IPS-18a (cell line): ENCODE measurements around the gene LRP5.
"Not testable (repeated sequence)": the region's sequence is repeated elsewhere in the genome, so short reads cannot be mapped to it uniquely, and the experiment has no call there.

Source experiments
- H3K27ac ChIP-seq: one replicate; pipeline ENCODE4 v1.5.1; 2013; ENCODE audit warnings: low read length
- H3K27me3 ChIP-seq: one replicate; pipeline ENCODE4 v1.6.1; 2013; ENCODE audit warnings: mild to moderate bottlenecking, low read length; ENCODE audit not compliant: control insufficient read depth, insufficient read depth
- H3K36me3 ChIP-seq: one replicate; pipeline ENCODE4 v1.6.1; 2013; ENCODE audit warnings: low read depth, low read length; ENCODE audit not compliant: control insufficient read depth
- H3K4me1 ChIP-seq: one replicate; pipeline ENCODE4 v1.6.1; 2013; ENCODE audit warnings: low read depth, low read length; ENCODE audit not compliant: control insufficient read depth
- H3K4me3 ChIP-seq: one replicate; pipeline ENCODE4 v1.5.1; 2013; ENCODE audit warnings: low read length
- H3K9ac ChIP-seq: one replicate; pipeline ENCODE4 v1.6.1; 2013; ENCODE audit warnings: mild to moderate bottlenecking, low read length, moderate library complexity
- H3K9me3 ChIP-seq: one replicate; pipeline ENCODE4 v1.6.1; 2013; ENCODE audit warnings: low read depth, low read length; ENCODE audit not compliant: control insufficient read depth

LRP5 gene

DNA sequence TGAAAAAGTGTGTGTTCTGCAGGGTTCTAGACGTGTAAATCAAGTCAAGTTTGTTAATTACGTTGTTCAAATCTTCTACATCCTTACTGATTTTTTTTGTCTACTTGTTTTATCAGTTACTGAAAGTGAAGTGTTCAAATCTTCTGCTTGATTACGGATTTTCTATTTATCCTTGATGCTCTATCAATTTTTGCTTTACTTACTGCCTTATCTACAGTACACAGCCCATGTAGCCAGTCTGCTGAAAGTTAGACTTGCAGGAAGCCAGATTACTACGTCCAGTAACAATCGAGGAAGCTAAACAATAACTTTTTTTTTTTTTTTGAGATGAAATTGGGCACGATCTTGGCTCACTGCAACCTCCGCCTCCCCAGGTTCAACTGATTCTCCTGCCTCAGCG, 25.0 kb upstream of the LRP5 start:
- peaks cover 4% of the 10 kb centered on the region for H3K9me3 ChIP-seq
- no peaks in the 10 kb centered on the region for H3K36me3 ChIP-seq
- no peak overlapping the region for H3K9ac ChIP-seq
- no peaks in the 10 kb centered on the region for H3K4me1 ChIP-seq
- H3K4me3 ChIP-seq: no peak overlapping the region
- no peaks in the 10 kb centered on the region for H3K27me3 ChIP-seq
- H3K27ac ChIP-seq: no peak overlapping the region

DNA sequence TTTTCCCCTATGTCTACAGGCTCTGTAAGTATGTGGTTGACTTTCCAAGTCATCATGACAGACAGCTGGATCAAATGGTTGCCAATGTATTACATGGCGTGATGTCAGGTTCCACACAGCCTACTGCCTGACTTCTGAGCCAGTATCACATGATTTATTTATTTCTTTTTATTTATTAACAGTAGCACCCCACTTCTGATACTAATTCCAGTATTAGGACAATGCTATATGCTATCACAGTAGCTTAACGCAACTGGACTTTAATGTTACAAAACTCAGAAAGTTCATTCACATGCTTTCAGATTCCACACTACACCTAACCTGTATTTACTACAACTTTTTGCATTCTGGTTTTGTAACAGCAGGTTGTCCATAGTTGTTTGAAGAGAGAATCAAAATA, 22.9 kb upstream of the LRP5 start:
- Histone ChIP-seq H3K36me3 (no peaks in the 10 kb centered on the region), H3K27ac (no peak overlapping the region), H3K4me3 (no peak overlapping the region), H3K9ac (no peak overlapping the region), H3K9me3 (peaks cover 4% of the 10 kb centered on the region), H3K27me3 (no peaks in the 10 kb centered on the region), H3K4me1 (no peaks in the 10 kb centered on the region)

DNA sequence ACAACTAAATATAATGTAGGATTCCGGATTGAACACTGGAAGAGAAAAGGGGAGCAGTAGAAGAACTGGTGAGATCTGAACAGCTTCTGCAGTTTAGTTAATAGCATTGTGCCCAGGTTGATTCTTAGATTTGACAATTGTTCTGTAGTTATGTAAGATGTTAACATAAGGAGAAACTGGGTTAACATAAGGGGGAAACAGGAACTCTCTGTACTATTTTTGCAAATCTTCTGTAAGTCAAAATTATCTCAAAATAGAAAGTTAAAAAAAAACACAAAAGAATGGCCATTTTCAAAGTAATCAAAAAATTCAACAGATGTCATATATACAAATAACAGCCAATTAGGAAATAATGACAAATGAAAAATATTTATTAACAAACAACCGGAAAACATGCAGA, 18.7 kb upstream of the LRP5 start:
- H3K27ac ChIP-seq: no peak overlapping the region

DNA sequence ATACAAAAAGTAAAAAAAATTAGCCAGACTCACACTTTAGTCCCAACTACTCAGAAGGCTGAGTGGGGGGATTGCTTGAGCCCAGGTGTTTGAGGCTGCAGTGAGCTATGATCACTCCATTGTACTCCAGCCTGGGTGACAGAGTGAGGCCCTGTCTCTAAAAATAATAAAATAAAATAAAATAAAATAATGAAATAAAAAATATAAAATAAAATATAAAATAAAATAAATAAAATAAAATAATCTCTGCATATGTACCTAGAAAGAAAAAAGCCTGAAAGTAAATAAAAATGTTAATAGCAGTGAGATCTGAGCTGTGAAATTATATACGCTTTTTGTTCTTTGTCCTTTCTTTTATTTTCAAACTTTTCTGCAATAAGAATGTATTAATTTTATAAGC, 17.1 kb upstream of the LRP5 start:
- H3K4me3 ChIP-seq: no peak overlapping the region
- no peaks in the 10 kb centered on the region for H3K9me3 ChIP-seq
- no peaks in the 10 kb centered on the region for H3K36me3 ChIP-seq
- H3K4me1 ChIP-seq: peaks cover 3% of the 10 kb centered on the region
- no peak overlapping the region for H3K27ac ChIP-seq
- no peak overlapping the region for H3K9ac ChIP-seq
- H3K27me3 ChIP-seq: no peaks in the 10 kb centered on the region

More for the DNA sequence above, 18.7 kb upstream of the LRP5 start:
- Histone ChIP-seq H3K9me3 (peaks cover 4% of the 10 kb centered on the region), H3K9ac (no peak overlapping the region), H3K4me3 (no peak overlapping the region), H3K4me1 (peaks cover 3% of the 10 kb centered on the region), H3K27me3 (no peaks in the 10 kb centered on the region), H3K36me3 (no peaks in the 10 kb centered on the region)

DNA sequence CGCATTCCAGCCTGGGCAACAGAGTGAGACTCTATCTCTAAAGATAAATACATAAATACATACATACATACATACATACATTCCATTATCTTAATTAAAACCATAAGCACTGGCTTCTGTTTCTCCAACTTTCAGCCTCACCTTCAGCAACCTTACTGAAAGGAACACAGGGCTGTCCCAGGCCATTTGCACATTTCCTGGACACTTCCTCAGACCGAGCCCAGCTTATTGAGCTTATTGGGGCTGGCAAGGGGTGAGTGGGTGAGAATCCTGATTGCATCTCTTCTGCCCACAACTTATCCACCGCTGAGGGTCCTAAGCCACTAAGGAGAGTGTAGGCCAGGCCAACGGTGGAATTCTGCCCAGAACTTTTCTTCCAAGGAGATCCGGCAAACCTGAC, 16.5 kb upstream of the LRP5 start:
- peaks cover 3% of the 10 kb centered on the region for H3K4me1 ChIP-seq
- H3K4me3 ChIP-seq: no peak overlapping the region
- no peaks in the 10 kb centered on the region for H3K27me3 ChIP-seq
- H3K9ac ChIP-seq: no peak overlapping the region
- H3K27ac ChIP-seq: no peak overlapping the region
- no peaks in the 10 kb centered on the region for H3K36me3 ChIP-seq
- no peaks in the 10 kb centered on the region for H3K9me3 ChIP-seq

DNA sequence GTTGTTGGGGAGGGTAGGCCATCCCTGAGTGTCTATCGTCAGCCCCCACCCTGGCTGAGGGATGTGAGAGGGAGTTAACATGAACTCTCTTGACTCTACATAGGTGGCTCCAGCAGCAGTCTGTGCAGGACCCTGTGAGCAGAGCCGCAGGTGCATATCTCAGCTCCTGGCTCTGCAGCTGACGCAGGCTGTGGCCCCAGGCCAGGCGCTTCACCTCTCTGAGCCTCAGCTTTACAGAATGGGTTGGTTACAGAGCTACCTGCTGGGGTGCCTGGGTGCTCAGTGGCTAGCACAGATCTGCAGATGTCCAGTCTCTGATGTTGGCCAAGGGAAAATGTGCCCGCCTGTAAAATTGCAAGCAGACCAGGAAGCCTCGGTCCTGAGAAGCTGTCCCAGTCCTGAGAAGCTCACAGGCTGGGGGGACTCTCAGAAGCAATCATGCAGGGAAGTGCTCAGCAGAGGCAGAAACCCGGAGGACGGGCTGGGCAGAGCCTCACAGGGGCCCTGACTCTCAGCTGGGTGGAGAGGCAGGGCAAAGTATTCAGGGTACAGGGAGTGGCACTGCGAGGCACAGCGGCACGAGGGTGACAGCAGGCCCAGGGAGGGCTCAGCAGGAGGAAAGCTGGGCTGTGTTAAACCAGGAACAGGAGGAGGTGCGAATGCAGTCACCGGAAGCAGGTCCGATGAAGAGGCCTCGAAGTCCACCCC, 15.9 kb upstream of the LRP5 start:
- Histone ChIP-seq H3K4me3 (no peak overlapping the region), H3K4me1 (peaks cover 3% of the 10 kb centered on the region), H3K36me3 (no peaks in the 10 kb centered on the region), H3K9me3 (no peaks in the 10 kb centered on the region), H3K9ac (no peak overlapping the region), H3K27ac (no peak overlapping the region), H3K27me3 (no peaks in the 10 kb centered on the region)

DNA sequence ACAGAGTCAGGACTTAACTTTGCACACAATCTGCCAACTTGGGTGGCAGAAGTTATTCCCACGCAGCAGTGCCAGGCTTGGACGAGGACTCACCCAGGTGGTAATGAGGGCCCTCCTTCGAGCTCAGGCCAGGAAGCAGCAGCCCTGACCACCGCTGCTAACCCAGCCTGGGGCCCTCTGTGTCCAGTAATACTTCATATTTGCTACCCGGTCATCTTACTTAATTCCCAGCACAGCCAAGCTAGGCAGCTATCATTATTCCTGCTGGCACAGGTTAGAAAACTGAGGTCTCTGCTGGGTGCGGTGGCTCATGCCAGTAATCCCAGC, 15.4 kb upstream of the LRP5 start:
- H3K27me3 ChIP-seq: no peaks in the 10 kb centered on the region
- H3K9ac ChIP-seq: no peak overlapping the region
- no peaks in the 10 kb centered on the region for H3K9me3 ChIP-seq
- peaks cover 3% of the 10 kb centered on the region for H3K4me1 ChIP-seq
- no peak overlapping the region for H3K4me3 ChIP-seq
- no peaks in the 10 kb centered on the region for H3K36me3 ChIP-seq
- H3K27ac ChIP-seq: no peak overlapping the region

DNA sequence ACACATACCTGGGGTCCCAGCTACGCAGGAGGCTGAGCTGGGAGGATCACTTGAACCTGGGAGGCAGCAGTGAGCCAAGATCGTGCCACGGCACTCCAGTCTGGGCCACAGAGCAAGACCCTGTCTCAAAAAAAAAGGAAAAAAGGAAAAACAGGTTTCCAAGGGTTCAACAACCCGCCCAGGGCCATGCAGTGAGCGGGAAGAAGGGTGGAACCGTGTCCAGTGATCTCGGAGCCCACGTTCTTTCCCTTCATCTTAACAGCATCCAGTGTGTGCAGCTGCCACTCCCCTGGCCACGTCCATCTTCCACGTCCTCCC, 14.9 kb upstream of the LRP5 start:
- Histone ChIP-seq H3K36me3 (no peaks in the 10 kb centered on the region), H3K27ac (no peak overlapping the region), H3K4me3 (no peak overlapping the region), H3K9me3 (no peaks in the 10 kb centered on the region), H3K27me3 (no peaks in the 10 kb centered on the region), H3K9ac (no peak overlapping the region), H3K4me1 (peaks cover 3% of the 10 kb centered on the region)

DNA sequence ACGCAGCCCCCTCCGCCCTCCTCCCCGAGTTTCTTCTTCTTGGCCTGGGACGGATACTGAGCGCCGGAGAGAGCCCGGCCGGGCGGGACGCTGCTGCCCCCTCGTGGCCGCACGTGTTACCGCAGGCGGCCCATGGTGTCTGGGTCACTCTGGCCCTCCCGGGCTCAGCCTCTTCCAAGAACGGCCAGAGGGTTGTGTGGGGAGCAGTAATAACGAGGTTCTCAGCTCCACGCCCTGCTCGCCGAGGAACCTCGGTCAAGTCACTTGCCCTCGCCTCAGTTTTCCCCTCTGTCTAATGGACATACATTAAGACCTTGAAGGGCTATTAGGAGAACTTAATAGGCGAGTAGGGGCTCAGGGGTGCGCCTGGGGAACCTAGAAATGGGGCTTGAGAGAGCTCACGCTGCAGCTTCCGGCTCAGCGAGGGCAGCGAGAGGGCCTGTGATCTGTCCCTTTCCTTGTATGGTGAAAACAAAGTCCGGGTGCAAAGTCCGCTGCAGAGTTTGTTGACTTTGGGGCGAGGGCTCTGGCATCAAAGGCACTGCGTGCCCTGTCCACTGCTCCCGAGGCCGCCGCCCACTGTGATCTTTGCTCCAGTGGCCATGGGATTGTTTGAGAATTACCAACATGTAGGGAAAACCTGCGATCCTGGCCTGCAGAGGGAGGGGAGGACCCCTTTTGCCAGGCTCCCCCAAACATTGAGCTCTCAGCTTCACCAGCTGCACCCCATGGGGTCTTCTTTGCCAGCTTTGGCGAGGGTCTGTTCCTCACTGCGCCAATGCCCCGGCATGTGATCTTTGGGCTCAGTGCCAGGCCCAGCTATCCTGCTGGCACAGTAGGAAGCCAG, 14.4 kb upstream of the LRP5 start:
- no peak overlapping the region for H3K9ac ChIP-seq
- H3K27ac ChIP-seq: no peak overlapping the region
- H3K4me3 ChIP-seq: no peak overlapping the region
- peaks cover 3% of the 10 kb centered on the region for H3K4me1 ChIP-seq
- no peaks in the 10 kb centered on the region for H3K36me3 ChIP-seq
- H3K9me3 ChIP-seq: no peaks in the 10 kb centered on the region
- H3K27me3 ChIP-seq: no peaks in the 10 kb centered on the region

DNA sequence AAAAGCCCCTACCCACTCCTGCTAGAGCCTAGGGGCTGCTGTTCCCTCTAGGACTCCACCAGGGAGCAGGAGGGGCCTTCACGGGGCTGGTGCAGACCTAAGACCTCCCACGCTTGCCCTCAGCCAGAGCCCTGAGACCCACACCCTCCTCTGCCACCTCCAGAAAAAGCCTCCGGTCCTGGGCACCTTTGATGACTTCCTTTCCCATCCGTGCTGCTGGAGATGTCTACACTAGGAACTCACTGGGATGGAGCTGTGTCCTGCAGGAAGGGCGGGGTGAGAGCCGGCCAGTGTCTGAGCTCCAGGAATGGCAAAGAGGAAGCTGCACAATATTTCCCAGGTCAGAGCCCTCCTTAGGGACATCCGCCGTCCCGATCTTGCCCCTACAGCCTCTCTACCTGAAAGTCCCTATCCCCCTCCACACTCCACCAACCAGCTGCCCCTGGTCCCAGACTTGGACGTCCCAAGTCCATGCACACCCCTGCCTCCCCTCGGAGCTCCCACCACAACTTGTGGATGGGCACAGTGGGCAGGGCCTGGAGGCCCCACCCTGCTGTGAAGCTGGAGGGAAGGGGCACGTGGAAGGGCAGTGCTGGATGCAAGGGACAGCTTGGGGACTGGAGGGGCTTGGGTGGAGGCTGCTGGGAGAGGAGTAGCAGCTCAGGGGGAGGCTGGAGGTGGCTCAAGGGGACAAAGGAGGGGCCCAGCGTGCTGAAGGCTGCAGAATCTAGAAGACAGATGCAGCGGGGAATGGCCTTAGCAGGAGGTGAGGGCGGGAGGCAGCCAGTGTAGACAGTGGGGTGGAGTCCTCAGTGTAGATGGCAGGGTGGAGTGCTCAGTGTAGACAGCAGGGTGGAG, 13.5 kb upstream of the LRP5 start:
- H3K9ac ChIP-seq: no peak overlapping the region
- no peak overlapping the region for H3K27ac ChIP-seq
- H3K27me3 ChIP-seq: no peaks in the 10 kb centered on the region
- H3K9me3 ChIP-seq: peaks cover 2% of the 10 kb centered on the region
- no peaks in the 10 kb centered on the region for H3K36me3 ChIP-seq
- no peak overlapping the region for H3K4me3 ChIP-seq
- H3K4me1 ChIP-seq: peaks cover 3% of the 10 kb centered on the region

DNA sequence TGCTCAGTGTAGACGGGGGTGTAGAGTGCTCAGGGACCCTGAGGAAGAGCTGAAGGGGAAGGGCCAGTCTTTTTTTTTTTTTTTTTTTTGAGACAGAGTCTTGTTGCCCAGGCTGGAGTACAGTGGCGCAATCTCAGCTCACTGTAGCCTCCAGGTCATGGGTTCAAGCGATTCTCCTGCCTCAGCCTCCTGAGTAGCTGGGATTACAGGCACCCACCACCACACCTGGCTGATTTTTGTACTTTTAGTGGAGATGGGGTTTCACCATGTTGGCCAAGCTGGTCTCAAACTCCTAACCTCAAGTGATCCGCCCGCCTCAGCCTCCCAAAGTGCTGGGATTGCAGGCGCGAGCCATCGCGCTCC, 12.9 kb upstream of the LRP5 start:
- not testable (repeated sequence) for H3K4me3 ChIP-seq, H3K27me3 ChIP-seq, H3K36me3 ChIP-seq, H3K4me1 ChIP-seq, H3K9me3 ChIP-seq, H3K9ac ChIP-seq, H3K27ac ChIP-seq
